GM21381 (cell line): ENCODE data around the gene WIPI1.

Experiments
- ATAC-seq: cut with Tn5 transposase; IDR thresholded peaks from one replicate; pipeline ENCODE4 v1.9.1; 2021; ENCODE audit warnings: mild to moderate bottlenecking, moderate library complexity; ENCODE audit not compliant: unreplicated experiment

Gene WIPI1

DNA sequence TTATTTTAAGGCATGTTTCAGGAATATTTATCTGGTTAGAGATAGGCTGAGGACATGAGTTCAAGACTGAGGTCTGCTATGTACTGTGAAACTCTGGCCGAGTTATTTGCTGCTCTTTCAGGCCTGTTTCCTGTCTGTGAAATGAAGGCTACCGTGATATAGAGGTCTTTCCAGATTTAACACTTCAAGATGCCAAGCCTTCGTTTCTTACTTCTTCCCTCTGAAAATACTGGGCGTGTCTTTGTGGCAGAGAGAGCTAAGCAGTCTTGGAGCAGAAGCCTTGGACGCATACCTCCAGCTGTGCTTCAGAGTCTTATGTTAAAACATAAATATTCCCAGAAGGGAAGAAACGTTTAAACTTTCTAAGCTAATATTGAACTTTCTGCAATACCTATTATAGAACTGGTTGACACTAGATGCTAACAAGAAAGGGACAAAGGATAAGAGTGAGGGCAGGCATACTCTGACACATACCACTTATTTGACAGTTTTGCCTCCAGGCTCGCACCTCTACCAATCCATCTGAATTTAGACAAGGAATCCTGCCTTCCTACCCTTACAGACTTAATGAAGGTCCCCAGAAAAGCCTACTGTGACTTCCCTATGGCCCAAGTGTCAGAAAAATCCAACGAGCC is 17.5 kb downstream of the WIPI1 start:
- no peak for ATAC-seq

DNA sequence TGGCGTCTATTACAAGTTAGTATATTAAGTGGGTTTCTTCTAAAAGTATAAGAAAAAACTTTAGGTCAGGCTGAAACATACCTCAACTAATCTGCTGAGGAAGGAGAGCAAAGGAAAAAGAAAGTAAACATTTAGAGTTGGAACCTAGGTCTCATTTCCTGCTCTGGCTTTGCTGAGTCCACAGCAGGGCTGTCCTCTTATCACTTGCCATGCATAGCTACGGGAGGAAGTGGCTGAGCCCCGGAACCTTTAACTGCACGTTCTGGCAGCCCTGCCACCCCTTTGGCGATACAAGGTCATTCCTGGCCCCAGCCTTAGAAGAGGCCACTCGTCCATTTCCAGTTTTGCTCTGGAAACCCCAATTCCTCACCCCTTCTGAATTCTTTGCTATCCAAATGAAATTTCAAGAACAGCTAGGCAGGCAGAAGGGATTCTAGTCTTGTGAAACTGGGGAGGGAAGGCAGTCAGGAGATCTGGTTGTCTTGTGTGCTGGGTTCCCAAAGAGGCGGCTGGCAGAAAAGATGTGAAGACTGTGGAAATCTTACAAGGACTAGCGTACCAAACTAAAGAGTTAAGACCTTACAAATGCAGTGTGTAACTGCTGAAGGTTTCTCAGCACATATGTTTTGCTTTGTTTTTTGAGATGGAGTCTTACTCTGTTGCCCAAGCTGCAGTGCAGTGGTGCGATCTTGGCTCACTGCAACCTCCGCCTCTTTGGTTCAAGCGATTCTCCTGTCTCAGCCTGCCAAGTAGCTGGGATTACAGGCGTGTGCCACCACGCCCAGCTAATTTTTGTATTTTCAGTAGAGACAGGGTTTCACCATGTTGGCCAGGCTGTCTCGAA is 19.1 kb downstream of the WIPI1 start:
- ATAC-seq, result peak; percentile 81

DNA sequence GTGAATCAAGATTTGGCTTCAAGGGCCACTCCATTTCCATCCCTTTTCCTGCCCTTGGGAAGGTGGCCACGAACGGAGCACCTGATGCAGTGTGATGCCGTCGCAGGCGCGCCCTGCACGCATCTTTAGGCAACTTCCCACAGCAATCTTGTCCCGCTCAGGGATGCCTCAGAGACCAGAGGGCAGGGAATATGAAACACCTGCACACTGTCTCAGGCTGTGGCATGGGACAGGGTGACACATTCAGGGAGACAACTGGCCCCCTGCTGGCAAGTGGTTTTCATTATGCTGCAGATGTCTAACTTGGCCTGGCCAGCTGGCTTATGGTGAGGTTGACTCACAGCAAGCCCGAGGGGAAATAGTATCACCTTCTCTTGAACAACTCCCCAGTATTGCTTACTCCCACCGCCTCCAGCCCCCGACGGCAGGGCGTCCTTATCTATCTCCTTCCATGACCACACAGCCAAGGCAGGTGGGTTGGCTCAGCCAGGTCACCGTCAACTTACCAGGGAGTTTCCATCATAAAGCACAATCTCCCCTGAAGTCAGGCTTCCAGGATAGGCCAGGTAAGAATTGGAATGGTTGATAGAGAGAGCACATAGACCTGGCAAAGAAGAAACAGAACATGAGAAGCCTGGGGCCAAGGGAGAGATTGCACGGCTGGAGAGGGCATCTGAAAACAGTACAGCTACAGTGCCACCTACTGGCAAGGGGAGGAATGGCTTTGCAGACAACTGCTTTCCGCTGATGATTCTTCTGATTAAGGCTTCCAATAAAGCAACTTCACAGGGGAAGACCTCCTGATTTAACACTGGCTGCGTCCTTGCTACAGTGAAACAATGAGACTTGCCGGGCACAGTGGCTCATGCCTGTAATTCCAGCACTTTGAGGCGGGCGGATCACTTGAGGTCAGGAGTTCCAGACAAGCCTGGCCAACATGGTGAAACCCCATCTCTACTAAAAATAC is 21.1 kb downstream of the WIPI1 start:
- no peak for ATAC-seq

DNA sequence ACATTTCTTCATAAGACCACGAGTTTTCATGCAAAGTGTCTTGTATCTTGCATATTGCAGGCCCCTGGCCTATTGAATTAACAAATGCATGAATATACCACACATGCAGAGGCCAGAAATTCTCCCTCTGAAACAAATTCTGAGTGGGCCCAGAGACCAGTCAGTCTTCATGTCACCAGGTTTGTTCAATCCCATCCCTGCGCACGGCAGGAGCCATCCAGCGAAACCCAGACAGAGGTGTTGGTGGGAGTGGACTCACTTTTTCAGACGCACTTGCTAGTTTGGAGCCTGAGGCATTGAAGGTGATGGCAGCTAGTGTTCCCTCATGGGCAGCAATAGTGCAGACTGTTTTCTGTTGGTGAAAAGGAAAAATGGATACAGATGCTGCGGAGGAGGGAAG is 21.9 kb downstream of the WIPI1 start:
- no peak for ATAC-seq

DNA sequence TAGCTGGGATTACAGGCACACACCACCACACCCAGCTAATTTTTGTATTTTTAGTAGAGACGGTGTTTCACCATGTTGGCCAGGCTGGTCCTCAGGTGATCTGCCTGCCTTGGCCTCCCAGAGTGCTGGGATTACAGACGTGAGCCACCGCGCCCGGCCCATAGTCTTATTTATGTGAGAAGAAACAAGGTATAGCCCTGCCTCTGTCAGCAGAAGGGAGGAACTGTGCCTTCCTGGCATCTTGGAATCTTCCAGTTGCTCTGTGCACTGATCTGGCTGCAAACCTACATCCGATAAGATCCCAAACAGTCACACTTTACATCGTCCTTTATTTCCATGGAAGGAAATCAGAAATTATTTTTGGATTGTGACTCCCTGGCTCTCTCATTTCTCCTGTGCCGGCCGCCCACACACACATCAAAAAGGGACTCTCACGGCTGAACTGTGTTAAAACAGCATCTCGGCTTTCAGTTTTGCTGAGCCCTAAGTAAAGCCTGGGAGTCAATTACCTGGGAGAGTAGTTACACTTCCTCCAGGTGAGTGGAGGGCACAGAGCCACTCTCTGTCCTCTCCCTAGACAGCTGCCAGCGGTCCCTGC is 23.3 kb downstream of the WIPI1 start:
- no peak for ATAC-seq

DNA sequence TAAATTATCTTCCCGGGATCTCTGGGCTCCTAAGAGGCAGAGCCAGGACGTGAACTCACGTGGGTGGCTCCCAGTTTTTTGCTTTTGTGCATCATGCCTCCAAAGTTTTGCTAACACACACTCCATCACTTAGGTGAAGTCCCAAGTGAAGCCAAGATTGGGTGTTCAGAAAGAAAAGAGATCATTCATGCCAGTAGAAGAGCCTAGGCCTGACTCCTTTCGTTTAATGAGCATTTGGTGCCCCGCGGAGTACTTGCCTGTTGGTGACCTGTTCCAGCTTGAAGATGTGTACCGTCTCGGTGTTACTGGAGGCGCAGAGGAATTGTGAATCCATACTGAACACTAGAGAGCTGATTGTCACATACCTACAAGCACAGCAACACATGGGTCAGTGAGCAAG is 24.1 kb downstream of the WIPI1 start:
- ATAC-seq, result no peak

DNA sequence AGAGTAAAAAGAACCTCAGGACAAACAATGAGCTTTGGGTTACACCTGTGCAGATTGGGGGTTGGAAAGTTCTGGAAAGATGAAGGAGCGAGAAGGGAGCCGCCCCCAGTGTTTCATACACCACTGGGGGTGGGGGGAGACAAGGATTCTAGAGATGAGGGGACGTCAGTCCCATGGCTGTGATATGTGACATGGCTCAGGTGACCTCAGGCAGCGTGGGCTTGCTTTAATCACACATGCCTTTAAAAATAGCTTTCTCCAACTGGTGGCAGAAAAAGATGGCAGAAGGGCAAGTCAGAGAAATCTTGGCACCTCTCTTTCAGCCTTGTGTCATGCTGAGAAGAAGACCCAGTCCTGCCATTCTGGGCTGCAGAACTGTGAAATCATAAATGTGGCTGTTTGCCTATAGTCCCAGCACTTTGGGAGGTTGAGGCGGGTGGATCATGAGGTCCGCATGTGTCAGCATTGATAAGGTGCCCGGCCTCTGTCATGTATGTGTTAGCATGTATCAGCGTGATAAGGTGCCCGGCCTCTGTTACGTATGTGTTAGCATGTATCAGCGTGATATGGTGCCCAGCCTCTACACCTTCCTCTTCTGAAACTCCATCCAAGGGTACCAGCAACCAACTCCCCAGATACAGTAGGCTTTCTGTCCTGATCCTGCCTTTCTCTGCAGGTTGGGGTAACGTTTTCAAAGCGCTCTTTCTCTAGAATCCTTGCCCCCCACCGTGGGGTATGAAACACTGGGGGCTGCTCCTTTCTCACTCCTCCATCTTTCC is 25.0 kb downstream of the WIPI1 start:
- ATAC-seq, result no peak

DNA sequence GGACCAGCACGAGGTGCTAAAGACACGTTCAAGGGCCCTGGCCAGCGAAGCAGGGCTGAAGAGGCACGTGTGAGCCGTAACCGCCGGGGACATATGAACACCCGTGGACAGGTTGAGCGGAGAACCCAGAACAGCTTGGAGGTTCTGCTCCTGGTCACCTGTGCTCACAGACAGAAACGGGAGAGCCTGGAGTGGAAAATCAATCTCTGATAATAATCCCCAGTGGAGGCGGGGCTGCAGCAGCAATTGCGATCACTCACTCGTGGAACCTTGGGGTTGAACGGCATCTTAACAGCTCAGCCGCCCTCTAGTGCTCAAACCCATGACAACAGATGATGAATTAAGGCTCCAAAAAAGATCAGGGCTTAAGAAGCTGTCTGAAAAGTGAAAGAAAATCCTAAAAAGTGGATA is 25.6 kb downstream of the WIPI1 start:
- ATAC-seq, result no peak

DNA sequence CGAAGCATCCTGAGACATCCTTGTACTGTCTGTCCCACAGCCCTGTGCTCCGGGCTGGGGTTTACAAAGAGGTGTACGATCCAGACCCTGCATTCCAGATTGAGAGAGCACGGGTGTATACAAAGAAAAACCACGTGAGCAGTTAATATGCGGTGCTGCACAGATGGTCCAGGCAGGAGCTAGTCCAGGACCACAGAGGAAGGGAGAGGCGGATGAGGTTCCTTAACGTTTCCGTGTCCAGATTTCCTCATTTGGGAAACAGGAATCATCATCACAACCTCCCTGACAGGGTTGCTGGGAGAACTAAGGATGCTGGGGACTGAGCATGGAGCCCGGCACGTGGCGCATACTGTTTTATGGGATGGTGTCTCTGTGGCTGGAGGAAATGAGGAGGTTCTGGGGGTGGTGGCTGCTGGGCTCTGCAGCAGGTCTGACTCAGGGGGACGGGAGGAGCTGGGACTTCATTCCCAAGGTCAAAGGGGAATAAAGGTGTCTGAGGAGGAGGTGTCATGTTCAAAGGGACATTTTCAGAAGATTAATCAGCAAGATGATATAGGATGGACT is 26.2 kb downstream of the WIPI1 start:
- ATAC-seq, result no peak

DNA sequence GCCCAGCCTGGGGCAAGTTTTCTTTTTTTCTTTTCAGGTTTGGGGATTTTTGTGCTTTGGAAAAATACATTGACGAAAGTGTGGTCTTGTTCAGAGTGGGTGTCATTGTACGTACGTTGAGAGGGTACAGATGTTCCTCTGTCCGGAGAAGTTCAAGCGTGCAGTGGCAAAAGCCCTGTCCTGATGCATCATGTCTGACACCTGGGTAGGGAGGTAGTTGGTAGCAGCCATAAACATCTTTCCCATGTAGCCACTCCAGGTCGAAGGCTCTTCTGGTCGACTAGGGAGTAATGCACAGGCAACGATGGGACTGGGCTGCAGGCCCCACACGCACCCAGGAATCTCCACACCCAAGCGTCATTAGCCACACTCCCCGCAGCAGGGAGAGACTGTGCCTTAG is 27.4 kb downstream of the WIPI1 start:
- ATAC-seq, result no peak

DNA sequence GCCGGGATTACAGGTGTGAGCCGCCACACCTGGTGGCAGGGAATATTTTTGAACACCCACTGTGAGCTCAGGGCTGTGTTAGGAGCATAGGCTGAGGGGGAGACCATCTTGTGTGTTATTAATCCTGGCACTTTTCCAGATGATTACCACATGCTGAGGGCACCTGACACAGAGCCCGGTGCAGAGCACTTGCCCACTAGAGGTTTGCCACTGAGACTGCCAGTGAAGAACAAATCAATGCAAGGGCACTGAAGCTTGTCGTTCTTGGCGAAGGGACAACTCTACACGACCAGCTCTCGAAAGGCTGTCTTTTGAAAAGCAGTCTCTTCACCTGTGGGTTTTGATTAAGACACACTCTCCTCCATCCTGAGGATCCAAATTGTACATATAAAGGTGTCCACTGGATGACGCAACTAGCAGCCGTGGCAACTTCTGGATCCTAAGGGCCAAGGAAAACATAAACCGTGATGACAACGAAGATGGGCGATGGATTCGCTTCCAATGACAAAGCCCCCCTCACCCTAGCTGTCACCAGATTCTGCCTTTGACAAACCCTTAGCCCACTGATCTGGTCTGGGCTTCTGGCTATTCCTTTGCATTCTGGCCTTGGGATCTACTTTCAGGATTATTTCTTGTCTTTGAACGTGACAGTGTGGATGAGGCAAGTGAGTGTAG is 28.7 kb downstream of the WIPI1 start:
- ATAC-seq, result no peak

DNA sequence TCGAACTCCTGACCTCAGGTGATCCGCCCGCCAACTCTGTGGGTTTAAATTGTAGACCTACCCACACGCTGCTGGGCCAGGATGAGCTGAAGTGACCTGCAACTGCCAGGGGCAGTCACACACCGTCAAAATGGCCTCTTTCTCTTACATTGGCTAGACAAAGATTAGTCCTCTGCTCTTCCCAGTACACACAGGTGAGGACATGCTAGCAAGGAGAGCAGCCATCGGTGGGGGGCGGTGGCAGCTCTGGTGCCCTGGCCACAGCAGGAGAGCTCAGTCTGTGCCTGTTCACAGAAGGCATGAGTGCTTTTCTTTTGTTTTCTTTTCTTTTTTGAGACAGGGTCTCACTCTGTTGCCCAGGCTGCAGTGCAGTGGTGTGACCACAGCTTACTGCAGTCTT is 29.7 kb downstream of the WIPI1 start:
- ATAC-seq, result no peak

DNA sequence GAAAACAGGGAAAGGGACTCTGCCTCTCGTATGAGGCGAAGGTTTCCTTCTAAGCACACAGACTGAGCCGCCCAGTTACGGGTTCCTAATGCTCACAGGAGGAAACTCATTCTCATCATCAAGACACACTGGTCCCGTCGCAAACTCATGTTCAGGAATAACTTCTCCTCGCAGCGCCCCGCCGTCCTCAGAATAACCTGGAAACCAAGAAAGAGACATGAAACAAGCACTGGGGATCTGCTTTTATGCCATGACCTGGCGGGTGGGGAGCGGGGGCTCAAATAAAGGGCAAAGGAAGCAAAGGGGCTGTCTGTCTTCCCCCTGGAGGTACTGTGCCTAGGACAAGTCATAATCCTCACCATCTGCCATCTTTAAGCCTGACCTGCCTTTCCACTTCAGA is 31.3 kb downstream of the WIPI1 start:
- ATAC-seq, result no peak

DNA sequence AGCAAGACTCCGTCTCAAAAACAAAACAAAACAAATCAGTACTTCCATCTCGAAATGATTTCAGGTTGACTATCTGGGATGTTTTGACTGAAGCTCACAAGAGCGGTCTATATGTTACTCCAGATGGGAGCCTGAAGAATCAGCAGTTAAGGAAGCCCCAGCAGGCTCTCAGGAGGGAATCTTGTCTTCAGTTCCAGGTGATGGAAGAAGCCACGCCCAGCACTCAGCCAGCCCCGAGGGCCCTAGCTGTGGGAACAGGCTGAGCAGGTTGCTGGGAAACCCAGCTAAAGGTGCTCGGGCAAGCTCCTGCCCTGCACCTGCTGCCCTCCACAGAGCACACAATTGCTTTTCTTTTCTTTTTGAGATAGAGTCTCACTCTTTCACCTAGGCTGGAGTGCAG is 32.4 kb downstream of the WIPI1 start:
- ATAC-seq, result no peak

DNA sequence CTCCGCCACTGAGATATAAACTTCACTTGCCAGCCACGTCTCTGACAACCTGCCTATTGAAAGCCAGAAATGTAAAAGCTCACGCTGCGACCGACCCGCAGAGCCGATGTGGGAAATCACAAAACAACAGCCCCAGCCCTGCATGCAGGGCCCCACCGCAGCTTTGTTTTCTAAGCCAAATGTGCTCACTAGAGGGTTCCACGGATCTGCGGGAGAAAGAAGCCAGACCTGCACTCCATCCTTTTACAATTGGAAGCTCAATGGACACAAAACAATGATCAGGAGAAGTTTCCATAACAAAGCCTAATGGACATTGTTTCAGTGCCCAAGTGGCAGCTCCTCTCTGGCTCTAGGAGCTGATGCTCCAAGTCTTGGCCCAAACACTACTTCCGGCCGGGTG is 33.1 kb downstream of the WIPI1 start:
- ATAC-seq, result no peak

DNA sequence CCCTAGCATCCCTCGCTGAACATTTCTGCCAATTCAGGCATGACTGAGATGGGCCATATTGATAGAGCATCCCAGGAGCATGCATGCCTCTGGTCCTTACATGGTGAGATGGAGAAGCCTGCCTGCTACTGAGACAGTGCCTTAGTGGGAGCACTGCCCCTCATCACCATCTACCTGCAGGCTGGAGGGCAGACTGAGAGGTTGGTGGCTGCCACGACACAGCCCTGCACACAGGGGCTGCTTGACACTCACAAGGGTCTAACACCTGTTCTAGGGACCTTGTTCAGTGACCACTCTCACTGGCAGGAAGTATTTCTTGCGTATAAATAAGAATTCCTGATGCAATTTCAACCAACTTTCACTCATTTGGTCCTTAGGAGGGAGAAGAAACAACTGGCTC is 34.0 kb downstream of the WIPI1 start:
- ATAC-seq, result no peak

DNA sequence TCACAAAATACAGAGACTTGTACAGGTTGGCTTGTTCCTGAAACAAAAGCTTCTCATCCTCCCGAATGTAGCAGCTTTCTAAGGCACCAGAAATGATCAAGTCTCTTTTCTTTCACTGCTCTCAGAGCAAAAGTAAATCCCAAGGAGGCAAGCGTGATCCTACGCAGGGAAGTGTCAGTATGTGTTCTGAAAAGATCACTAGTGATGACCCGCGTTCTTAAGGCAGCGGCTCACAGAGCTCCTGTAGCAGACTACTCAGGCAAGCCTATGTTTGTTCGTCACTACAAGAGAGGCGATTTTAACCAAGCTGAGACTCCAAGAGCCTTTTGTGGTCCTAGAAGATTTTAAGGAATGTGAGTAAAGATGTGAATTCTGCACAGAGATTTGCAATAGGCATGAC is 34.5 kb downstream of the WIPI1 start:
- no peak for ATAC-seq

DNA sequence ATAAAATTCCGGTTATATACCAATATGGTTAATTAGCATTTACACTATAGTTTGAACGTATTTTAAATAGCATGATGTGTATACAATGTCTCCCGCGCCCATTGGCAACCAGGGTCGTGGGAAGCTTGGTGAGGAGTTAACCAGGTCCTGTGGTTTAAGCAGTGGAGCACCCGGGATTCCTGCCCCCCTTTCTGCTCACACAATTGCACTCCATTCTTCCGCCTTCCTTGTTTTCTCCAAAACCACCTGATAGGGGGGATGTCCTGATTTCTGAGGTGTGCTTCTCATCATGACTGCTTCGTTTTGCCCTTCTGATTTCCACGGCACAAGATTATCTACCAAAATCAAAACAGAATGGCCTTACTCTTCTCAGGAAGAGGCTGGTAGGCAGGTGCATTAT is 35.8 kb downstream of the WIPI1 start:
- ATAC-seq, result no peak

DNA sequence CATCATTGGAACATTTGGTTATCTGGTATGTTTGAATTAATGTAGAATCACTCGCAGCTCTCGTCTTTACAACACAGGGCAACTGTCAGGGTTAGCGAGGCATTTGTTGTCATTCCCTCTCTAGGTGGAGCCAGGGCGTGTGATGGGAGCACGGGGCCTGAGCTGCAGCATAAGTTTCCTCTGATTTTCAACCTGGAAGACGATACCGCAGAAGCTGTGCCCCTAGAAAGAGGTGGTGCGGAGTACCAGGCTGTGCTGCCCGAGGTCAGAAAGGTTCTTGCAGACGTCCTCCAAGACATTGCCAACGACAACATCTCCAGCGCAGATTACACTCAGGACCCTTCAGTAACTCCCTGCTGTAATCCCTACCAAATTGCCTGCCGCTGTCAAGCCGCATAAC is 37.2 kb downstream of the WIPI1 start:
- ATAC-seq, result no peak
